Liver (tissue), 3 donors: Measurements from ENCODE around the gene P2RY6.

Source experiments
- CTCF ChIP-seq: fragments of 150-350 bp; IDR thresholded peaks from 2 replicates; pipeline ENCODE4 v1.5.1; 2017; ENCODE audit warnings: improper control_type of control experiment, low read depth, low read length; ENCODE audit not compliant: missing input control
- JUND ChIP-seq, 2 donors: IDR thresholded peaks; 2 replicates each; pipeline ENCODE4 v1.6.1; 2016; ENCODE audit warnings: antibody characterized with exemption in 2 of 2
- MAX ChIP-seq: IDR thresholded peaks from 2 replicates; pipeline ENCODE4 v1.6.1; 2016; ENCODE audit warnings: antibody characterized with exemption
- RAD21 ChIP-seq, 2 donors: IDR thresholded peaks; 2 replicates each; pipeline ENCODE4 v1.6.1; 2016; ENCODE audit warnings: antibody characterized with exemption in 2 of 2, mild to moderate bottlenecking in 2 of 2
- REST ChIP-seq: IDR thresholded peaks from 2 replicates; pipeline ENCODE4 v1.6.1; 2016; ENCODE audit warnings: antibody characterized with exemption, mild to moderate bottlenecking
- RXRA ChIP-seq, 2 donors: IDR thresholded peaks; 2 replicates each; pipeline ENCODE4 v1.6.1; 2017 to 2018; ENCODE audit warnings: antibody characterized with exemption in 2 of 2, mild to moderate bottlenecking in 1 of 2
- TAF1 ChIP-seq: conservative IDR thresholded peaks from 2 replicates; pipeline ENCODE4 v1.6.1; 2016; ENCODE audit warnings: antibody characterized with exemption, mild to moderate bottlenecking
- ZBTB33 ChIP-seq: IDR thresholded peaks from 2 replicates; pipeline ENCODE4 v1.6.1; 2016; ENCODE audit warnings: antibody characterized with exemption
- donor health status: healthy.
- donor health status: healthy.

GRCh38 chr11:73274722-73275380, 2.7 kb downstream of the P2RY6 start:
- TF ChIP-seq CTCF: no peak
- TF ChIP-seq RAD21 (IDR thresholded peaks at IDR 0.05): no peak
- no peak for TF ChIP-seq JUND (IDR thresholded peaks at IDR 0.05)
- TF ChIP-seq MAX: no peak
- no peak for TF ChIP-seq TAF1
- TF ChIP-seq RXRA (IDR thresholded peaks at IDR 0.05): no peak
- no peak for TF ChIP-seq REST
- TF ChIP-seq ZBTB33: no peak
